Stimulated activated CD8-positive, alpha-beta memory T cell treated with anti-CD3 and anti-CD28 coated beads, Interleukin-15, amount 100 ng/mL, for 48 hours (primary cell): Measurements from ENCODE around the gene CENPC.
"Not testable (repeated sequence)": the region's sequence is repeated elsewhere in the genome, so short reads cannot be mapped to it uniquely, and the experiment has no call there.

Experiments used
- DNase-seq, 2 donors: peaks; one replicate each; pipeline ENCODE4 v3.0.0-alpha.2; 2020; ENCODE audit warnings: low read depth in 2 of 2

CENPC gene

DNA sequence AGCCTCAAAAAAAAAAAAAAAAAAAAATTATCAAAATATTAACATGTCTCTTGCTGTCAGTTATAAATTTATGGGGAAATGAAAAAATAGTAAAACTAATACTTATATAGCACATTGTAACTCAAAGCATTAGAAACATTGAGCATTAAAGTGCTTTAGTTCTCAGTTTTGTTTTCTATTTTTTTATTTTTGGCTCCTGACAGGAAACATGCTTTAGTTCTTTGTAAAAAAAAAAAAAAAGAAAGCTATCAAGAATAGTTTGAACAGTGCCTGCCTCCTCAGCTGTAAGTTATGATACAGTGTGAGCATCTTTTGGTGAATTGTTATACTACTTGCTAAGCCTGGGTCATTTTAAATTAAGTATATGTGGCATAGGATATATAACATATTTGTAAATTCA lies 5.1 kb upstream of the CENPC start:
- DNase-seq: no peak

DNA sequence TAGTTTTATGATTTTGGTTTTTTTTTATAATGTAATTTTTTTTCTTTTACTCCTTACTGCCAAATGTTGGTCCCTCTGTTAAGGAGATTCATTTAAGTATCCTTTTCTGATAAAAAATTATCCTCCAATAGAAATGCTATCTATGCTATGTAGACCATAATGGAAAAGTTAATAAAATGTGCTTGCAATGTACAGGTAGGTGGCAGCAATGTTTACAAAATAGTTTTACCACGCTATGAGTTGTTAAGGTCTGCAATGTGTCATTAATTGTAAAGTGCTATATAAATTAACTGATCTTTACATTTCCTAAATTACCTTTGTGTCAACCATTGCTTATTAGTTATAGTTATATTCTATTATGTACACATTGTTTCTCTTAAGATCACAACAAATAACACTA lies 3.8 kb upstream of the CENPC start:
- DNase-seq: no peak

DNA sequence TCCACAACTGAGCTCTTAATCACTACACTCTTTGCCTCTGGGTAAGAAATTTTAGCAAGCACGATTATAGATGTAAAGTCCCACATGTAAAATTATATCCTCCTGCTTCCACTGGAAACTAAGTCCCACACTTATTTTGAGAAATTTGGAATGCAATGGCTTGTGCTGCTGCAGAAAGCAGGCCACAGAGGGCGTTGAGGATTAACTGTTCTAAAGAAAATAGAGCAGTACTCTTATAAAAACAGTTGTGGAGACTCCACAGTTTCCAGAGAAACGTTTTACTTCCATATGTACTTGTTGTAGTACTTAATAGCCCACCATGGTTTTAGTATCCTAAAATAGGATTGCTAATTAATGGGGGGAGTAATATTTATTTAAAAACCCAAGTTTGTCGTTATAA lies 1.7 kb upstream of the CENPC start:
- no peak for DNase-seq

DNA sequence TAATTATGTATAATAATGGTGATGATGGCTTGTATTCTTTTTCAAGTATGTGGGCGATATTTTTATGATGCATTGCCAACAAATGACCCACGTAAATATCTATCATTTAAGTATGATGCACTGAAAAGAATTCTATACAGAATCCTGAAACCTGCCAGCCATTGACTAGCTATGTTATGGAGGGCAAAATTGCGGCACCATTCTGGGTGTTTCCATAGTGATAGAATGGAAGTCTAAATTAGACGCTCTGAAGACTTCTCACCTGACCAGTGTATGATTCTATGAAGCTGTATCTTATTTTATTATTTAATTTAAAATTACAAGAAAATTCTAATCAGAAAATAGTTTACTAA lies 677 bp upstream of the CENPC start:
- DNase-seq: no peak

DNA sequence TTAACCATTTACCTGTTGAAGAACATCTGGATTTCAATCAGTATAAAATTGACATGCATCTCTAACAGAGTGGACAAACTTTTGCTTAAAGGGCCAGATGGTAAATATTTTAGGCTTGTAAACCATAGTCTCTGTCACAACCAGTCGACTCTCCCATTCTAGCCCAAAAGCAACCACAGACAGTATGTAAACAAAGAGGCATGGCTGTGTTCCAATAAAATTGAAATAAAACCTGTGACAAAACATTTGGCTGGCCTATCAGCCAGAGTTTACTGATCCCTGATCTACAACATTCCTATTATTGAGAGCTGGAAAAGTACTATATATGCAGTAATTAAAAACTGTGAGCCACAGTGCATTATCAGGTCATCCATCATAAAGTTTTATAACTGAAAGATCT lies 3.2 kb downstream of the CENPC start:
- no peak for DNase-seq

DNA sequence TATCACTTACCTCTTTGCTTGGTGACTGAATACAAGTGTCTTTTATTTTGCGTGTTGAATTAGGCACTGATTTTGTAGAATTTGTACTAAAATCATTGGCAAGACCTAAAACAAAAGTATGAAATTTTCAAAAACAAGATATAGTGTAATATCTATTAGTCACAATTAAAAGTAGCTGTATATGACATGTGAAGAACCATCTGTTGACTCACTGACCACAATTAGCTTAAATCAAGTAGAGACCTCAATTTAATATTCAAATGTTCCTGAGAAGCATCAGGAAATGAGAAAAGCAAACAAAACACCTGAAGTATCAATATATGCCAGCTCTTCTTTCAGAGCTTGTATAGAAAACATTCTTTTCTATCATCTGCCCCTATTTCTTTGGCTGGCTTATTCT lies 5.5 kb downstream of the CENPC start:
- no peak for DNase-seq

DNA sequence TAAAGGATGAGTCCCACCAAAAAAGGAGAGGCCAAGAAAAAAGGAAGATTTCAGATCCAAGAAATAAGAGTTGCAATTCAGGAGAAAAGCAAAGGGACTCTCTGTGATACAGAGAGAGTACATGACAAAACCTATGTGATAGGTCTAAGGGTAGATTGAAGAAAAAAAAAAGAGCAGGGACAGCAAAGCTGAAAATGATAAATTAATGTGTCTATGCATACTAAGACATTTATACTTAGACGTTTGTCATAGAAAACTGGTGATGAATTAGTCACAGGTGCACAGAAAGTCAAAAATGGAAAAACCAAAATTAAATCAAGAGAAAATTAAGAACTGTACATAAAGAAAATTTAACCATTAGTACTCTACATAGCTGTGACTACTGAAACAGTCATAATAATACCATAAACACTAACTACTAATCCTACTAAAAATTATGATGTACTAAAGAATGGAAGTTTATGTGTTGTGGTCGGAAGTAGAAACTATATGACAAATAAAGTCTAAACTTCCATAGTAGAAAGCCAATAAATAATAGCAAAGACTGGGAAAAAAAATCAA lies 9.9 kb downstream of the CENPC start:
- DNase-seq: no peak

DNA sequence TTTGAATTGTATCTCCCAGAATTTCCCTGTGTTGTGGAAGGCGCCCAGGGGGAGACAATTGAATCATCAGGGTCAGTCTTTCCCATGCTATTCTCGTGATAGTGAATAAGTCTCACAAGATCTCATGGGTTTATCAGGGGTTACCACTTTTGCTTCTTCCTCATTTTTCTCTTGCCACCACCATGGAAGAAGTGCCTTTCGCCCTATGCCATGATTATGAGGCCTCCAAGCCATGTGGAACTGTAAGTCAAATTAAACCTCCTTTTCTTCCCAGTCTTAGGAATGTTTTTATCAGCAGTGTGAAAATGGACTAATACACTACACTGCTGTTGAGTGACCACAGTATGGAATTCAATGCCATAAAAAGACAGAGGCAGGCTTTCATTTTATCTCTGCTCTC lies 12.2 kb downstream of the CENPC start:
- DNase-seq: no peak

DNA sequence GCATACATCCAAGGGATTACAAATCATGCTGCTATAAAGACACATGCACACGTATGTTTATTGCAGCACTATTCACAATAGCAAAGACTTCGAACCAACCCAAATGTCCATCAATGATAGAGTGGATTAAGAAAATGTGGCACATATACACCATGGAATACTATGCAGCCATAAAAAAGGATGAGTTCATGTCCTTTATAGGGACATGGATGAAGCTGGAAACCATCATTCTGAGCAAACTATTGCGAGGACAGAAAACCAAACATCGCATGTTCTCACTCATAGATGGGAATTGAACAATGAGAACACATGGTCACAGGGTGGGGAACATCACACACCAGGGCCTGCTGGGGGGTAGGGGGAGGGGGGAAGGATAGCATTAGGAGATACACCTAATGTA lies 12.9 kb downstream of the CENPC start:
- DNase-seq: not testable (repeated sequence)

DNA sequence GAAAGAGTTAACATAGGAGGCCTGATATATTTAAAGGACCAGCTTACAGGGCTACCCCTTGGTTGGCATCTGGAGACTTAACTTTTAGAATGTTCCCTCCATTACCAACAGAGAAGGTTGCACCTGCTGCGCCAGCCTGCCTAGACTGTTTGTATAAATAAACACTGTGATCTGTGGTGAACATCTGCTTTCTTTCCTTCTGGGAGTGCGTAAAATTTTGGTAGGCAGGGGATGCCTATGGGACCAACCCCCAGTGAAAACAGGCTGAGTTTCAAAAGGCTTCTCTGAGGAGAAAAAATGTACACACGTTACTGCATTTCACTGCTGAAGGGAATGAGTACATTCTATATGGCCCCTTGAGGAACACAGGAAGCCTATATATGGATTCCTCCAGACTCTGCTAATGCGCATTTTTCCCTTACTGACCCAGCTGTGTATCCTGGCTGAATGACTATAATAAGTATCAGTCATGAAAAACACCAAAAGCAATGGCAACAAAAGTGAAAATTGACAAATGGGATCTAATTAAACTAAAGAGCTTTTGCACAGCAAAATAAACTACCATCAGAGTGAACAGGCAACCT lies 13.8 kb downstream of the CENPC start:
- DNase-seq: no peak

DNA sequence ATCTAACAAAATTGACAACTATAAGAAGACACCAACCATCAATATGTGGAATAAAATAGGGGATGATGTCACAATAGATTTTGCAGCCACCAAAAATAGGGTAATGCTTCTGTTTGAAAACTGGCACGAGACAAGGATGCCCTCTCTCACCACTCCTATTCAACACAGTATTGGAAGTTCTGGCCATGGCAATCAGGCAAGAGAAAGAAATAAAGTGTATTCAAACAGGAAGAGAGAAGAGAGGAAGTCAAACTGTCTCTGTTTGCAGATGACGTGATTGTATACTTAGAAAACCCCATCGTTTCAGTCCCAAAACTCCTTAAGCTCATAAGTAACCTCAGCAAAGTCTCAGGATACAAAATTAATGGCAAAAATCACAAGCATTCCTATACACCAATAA lies 21.2 kb downstream of the CENPC start:
- not testable (repeated sequence) for DNase-seq

DNA sequence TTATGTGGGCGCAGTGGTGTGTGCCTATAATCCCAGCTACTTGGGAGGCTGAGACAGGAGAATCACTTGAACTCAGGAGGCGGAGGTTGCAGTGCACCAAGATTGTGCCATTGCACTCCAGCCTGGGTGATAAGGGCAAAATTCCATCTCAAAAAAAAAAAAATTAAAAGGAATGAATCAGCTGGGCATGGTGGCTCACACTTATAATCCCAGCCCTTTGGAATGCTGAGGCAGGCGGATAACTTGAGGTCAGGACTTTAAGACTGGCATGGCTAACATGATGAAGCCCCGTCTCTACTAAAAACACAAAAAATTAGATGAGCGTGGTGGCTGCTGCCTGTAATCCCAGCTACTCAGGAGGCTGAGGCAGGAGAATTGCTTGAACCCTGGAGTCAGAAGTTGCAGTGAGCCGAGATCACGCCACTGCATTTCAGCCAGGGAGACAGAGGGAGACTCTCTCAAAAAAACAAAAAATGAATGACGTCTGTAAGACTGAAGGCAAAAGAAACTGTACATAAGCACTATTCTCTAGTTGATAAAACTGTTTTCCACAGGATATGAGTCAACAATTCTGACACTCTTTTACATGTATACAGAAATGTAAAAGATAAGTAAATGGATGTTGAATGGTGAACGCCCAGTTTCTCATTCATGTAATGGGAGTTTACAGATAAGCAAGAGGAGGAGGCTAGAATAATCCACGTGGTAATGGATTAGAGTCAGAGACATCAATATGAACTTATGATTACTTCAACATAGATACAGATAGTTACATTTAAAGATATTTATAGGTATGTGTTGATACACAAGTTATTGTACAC lies 22.2 kb downstream of the CENPC start:
- DNase-seq: no peak

DNA sequence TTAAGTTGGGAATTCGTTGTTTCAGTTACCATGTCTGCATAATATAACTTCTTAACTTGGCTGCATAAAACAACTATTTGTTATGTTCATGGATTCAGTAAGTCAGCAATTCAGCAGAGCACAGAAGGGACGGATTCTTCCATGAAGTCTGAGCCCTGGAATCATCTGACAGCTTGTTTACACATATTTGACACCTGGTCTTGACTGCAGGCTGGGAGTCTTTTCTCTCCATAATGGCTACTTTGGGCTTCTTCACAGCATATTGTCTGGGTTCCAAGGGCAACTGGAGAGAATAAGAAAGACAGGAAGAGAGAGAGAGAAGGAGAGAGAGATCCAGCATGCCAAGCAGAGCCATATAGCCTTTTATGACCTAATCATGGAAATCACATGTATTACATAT lies 23.1 kb downstream of the CENPC start:
- DNase-seq: no peak

DNA sequence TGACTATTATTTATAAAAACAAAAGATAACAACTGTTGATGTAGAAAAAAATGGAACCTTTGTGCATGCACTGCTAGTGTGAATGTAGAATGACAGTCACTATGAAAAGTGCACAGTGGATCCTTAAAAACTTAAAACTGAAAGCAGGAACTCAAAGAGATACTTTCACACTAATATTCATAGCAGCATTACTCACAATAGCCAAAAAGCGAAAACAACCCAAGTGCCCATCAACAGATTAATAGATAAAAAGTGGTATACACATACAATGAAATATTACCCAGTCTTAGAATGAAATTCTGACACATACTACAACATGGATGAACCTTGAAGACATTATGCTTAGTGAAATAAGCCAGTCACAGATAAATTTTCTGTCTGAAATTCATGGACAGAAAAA lies 23.8 kb downstream of the CENPC start:
- no peak for DNase-seq

DNA sequence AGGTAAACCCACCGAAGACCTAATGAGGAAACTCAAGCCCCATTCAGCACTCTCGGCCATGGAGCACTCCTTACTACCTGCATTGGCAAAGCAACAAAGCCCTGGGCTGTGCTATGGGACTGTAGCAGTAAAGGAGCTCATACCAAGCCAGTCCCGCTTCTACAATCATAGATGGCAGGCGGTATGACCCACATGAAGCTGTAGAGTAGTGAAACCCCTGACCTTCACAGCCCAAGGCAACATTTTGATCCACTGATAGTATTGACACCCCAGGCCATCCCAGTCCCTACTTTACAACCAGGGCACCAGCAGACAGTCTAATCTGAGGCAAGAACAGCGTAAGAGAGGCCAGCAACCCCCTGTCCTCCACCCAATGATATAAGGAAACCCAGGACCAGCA lies 25.2 kb downstream of the CENPC start:
- no peak for DNase-seq

DNA sequence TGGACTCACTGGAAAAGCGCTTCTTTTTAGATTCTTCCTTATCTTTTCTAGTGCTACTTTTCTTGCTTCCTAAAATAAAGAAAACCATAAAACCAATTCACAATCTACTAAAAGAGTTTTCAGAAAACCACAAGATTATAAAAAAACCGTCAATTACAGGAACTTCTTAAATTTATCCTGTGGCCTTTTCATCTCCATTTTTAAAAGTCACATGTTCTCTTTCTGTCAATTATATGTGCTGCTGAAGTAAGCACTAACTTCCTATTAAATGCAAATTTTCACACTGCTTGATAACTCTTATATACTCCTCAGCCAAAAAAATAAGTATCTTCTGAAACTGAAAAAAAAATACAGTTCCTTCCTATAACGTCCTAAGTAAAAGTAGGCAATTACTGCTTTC lies 32.8 kb downstream of the CENPC start:
- no peak for DNase-seq

DNA sequence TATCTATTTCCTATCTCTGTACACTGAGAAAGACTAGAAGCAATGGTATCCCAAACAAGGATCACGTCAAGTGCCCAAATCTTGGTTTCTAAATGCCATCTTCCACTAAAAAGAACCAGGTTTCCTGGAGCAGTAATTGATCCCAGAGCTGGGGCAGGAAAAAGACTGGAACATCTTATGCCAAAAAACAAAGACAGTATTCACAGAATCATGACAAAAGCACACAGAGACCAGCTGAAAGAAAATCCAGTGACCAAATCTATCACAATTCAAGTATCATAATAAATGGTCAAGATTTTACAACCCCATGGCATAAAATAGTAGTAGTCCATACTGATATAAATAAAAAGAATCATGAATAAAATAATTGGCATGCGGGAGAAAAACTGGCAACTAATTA lies 44.9 kb downstream of the CENPC start:
- DNase-seq: no peak

DNA sequence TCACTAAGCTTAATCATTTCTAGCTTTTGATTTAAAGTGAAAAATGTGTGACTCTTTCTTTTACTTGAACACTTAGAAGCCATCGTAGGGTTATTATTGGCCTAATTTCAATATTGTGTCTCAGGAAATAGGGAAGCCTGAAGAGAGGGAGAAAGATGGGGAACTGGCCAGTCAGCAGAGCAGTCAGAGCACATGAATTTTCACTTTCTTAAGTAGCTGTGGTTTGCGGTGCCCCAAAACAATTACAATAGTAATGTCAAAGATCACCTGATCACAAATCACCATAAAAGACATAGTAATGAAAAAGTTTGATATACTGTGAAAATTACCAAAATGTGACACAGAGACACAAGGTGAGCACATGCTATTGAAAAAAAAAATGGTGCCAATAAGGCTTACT lies 45.5 kb downstream of the CENPC start:
- no peak for DNase-seq

DNA sequence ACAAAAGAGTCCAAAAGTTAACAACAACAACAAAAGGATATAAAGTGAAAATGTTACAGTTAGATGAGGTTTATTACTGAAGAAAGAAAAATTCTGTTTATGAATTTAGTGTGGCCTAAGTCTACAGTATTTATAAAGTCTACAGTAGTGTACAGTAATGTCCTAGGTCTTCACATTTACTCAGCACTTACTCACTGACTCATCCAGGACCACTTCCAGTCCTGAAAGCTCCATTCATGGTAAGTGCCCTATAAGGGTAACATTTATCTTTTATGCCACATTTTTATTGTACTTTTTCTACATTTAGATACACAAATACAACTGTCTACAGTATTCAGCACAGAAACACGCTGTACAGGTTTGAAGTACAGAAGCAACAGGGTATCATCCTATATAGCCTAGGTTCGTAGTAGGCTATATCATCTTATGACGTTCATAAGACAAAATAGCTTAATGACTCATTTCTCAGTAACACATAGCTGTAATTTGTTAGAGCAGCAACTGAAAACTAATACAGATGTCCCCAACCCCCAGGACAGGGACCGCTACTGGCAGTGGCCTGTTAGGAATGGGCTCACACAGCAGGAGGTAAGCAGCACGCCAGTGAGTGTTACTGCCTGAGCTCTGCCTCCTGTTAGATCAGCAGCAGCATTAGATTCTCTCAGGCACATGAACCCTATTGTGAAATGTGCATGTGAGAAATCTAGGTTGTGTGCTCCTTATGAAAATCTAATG lies 61.3 kb downstream of the CENPC start:
- DNase-seq: no peak

DNA sequence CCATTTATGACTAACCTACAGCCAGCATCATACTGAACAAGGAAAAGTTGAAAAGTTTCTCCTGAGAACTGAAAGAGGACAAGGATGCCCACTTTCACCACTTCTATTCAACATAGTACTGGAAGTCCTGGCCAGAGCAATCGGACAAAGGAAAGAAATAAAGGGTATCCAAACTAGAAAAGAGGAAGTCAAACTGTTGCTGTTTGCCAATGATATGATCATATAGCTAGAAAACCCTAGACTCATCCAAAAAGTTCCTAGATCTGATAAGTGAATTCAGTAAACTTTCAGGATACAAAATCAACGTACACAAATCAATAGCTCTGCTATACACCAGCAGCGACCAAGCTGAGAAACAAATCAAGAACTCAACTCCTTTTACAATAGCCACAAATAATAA lies 64.5 kb downstream of the CENPC start:
- no peak for DNase-seq

DNA sequence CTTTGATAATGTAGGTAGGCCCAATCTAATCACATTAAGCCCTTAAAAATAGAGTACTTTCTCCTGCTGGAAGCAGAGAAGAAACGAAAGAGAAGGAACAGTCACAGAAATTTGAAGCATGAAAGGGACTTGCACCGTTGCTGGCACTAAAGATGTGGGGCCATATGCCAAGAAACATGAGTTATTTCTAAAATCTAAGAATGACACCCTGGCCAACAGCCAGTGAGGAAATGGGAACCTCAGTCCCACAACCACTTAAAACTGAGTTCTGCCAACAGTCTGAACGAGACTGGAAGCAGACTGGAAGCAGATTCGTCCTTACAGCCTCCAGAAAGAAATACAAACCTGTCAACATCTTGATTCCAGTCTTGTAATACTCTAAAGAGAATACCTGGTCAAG lies 70.1 kb downstream of the CENPC start:
- DNase-seq: no peak

DNA sequence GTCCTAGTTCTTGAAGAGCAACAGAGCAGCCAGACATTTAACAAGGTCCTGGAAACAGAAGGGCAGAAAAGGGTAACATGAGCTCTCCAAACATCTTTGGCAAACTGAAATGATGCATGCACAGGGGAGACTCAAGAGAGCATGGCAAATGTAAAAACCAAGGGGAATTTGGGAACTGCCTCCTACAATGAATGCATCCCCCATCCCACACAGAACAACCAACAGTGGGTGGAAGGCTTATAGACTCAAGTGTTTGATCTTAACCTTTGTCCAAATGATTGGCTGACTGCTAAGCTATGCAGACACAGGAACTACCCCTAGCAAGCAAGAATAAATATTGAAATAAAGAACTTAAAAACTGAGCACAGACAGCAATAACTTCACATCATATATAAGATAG lies 74.4 kb downstream of the CENPC start:
- no peak for DNase-seq

DNA sequence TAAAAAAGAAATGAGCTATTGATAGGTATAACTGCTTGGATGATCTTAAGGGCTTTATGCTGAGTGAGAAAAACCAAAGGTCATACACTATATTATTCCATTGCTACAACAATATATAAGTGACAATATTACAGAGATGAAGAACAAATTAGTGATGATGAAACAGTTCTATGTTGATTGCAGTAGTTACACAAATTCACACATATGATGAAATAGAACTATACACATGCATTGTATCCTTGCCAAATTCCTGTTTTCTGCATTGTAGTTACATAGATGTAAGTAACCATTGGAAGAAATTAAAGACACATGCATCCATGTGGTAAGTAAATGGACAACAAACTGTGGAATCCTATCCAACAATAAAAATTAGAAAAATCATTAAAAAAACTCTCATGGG lies 76.5 kb downstream of the CENPC start:
- DNase-seq: no peak
